ENCODE data around the gene EIF5AL1. TPM values are rescaled to one million over a fixed set of nuclear protein-coding genes. Genes with fewer than 3 reads are reported as not detected.

EIF5AL1 gene
- total and polyA plus RNA-seq, 2 donors (not counting 1 experiment from before 2014, with no cell fraction given) = 0.76 to 1.7 TPM

DNA sequence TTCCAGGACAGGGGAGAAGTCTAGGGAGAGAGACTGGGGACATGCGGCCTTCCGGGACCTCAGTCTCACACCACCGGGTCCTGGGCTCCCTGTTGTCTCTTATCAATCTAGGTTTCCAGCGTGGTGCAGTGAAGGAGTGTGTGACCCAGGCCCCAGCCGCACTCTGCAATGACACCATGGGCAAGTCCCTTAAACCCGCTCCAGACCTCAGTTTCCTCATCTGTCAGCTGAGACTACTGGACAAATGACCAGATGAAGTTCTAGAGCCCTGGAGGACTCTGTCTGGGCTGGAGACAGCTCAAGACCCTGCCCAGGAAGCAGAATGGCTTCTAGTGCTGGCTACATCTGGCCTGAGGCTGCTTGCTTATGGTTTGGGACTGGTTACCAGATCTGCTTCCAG, 20.1 kb upstream of the EIF5AL1 start:
- CTCF ChIA-PET = interaction anchor here (9.3 kb wide), 1 partner anchor 118 kb away, joined by 124 read pairs; no protein-coding TSS in a partner anchor
- WGBS (ENCODE audit: insufficient coverage) = 100% methylated on average over 6 of the region's 6 CpGs

DNA sequence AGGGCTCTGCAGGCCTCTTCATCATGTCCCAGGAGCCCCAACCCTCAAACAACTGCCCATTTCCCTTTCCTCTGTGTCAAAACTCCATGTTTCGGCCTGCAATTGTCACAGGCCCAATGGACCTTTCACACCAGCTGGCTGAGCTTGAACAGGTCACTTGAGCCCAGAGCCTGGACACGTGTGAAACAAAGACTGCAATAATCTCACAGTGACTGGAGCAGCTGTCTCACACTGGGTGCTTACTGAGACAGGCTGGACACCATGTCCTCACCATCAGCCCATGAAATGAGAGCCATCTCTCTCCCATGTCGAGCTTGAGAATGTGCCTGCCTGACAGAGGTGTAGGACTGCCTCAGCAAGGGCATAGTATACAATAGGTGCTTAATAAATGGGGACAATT, 19.5 kb upstream of the EIF5AL1 start:
- H3K79me2 ChIP-seq (ENCODE audit: control insufficient read depth, insufficient read depth, low read length) = no peaks in the 10 kb centered on the region
- no peaks in the 10 kb centered on the region for H4K20me1 ChIP-seq (ENCODE audit: control insufficient read depth, insufficient read depth, low read length, poor library complexity, severe bottlenecking)
- peaks cover 0 to 7% (median 2%) of the 10 kb centered on the region in 4 experiments for H3K27me3 ChIP-seq (replicated peaks in 1 of 4; ENCODE audit: control extremely low read depth in 1 of 4, control insufficient read depth in 3 of 4, insufficient read depth in 4 of 4, low read length in 3 of 4)
- no peak overlapping the region for H3K4me3 ChIP-seq (ENCODE audit: control extremely low read depth in 1 of 5, extremely low read depth in 1 of 5, insufficient read depth in 1 of 5, low read depth in 2 of 5, low read length in 4 of 5)
- H3K4me1 ChIP-seq (ENCODE audit: control insufficient read depth in 2 of 2, insufficient read depth in 2 of 2, low read length in 2 of 2) = no peaks in the 10 kb centered on the region
- ATAC-seq (ENCODE audit: low read depth) = no peak
- Mint-ChIP-seq H3K27me3 (peaks cover 21% of the 10 kb centered on the region), H3K27ac (no peak overlapping the region), H3K4me1 (no peaks in the 10 kb centered on the region), H3K4me3 (no peak overlapping the region), H3K9me3 (ENCODE audit: insufficient read depth) (no peaks in the 10 kb centered on the region)
- H2AFZ ChIP-seq (ENCODE audit: insufficient read depth, low read depth, low read length, poor library complexity, severe bottlenecking) = no peak overlapping the region
- WGBS (ENCODE audit: insufficient coverage) = 94% methylated on average over 2 of the region's 3 CpGs
- H3K36me3 ChIP-seq (replicated peaks in 1 of 2; ENCODE audit: control extremely low read depth in 1 of 2, control insufficient read depth in 1 of 2, extremely low read depth in 1 of 2, insufficient read depth in 2 of 2, low read length in 1 of 2) = no peaks in the 10 kb centered on the region
- TF ChIP-seq, protein P1, sequence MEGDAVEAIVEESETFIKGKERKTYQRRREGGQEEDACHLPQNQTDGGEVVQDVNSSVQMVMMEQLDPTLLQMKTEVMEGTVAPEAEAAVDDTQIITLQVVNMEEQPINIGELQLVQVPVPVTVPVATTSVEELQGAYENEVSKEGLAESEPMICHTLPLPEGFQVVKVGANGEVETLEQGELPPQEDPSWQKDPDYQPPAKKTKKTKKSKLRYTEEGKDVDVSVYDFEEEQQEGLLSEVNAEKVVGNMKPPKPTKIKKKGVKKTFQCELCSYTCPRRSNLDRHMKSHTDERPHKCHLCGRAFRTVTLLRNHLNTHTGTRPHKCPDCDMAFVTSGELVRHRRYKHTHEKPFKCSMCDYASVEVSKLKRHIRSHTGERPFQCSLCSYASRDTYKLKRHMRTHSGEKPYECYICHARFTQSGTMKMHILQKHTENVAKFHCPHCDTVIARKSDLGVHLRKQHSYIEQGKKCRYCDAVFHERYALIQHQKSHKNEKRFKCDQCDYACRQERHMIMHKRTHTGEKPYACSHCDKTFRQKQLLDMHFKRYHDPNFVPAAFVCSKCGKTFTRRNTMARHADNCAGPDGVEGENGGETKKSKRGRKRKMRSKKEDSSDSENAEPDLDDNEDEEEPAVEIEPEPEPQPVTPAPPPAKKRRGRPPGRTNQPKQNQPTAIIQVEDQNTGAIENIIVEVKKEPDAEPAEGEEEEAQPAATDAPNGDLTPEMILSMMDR (IDR thresholded peaks at IDR 0.05) = no peak
- TF ChIP-seq EZH2 (IDR thresholded peaks at IDR 0.05; ENCODE audit: borderline replicate concordance, insufficient read depth, low read depth, low read length, poor library complexity, severe bottlenecking) = no peak
- ChIA-PET CTCF (interaction anchor here (9.3 kb wide), 1 partner anchor 119 kb away, joined by 124 read pairs; no protein-coding TSS in a partner anchor), POLR2A (no interaction called here)
- intact Hi-C loops (cut with micrococcal nuclease) = no loop called here
- DNase-seq = no peak
- H3K9ac ChIP-seq (ENCODE audit: low read length) = no peak overlapping the region
- H3K9me3 ChIP-seq (ENCODE audit: control extremely low read depth in 1 of 3, control insufficient read depth in 2 of 3, insufficient read depth in 1 of 3, low read length in 2 of 3) = no peaks in the 10 kb centered on the region
- H3K4me2 ChIP-seq (replicated peaks; ENCODE audit: low read depth, low read length, poor library complexity, severe bottlenecking) = no peak overlapping the region
- no peak overlapping the region for H3K27ac ChIP-seq (ENCODE audit: low read length in 2 of 2)

More for the DNA sequence above, 20.1 kb upstream of the EIF5AL1 start:
- Histone ChIP-seq H4K20me1 (ENCODE audit: control insufficient read depth, insufficient read depth, low read length, poor library complexity, severe bottlenecking) (no peaks in the 10 kb centered on the region), H3K4me3 (ENCODE audit: control extremely low read depth in 1 of 5, extremely low read depth in 1 of 5, insufficient read depth in 1 of 5, low read depth in 2 of 5, low read length in 4 of 5) (no peak overlapping the region), H2AFZ (ENCODE audit: insufficient read depth, low read depth, low read length, poor library complexity, severe bottlenecking) (no peak overlapping the region), H3K9me3 (ENCODE audit: control extremely low read depth in 1 of 3, control insufficient read depth in 2 of 3, insufficient read depth in 1 of 3, low read length in 2 of 3) (no peaks in the 10 kb centered on the region), H3K36me3 (replicated peaks in 1 of 2; ENCODE audit: control extremely low read depth in 1 of 2, control insufficient read depth in 1 of 2, extremely low read depth in 1 of 2, insufficient read depth in 2 of 2, low read length in 1 of 2) (no peaks in the 10 kb centered on the region), H3K9ac (ENCODE audit: low read length) (no peak overlapping the region), H3K27me3 (replicated peaks in 1 of 4; ENCODE audit: control extremely low read depth in 1 of 4, control insufficient read depth in 3 of 4, insufficient read depth in 4 of 4, low read length in 3 of 4) (peaks cover 0 to 7% (median 2%) of the 10 kb centered on the region in 4 experiments), H3K4me1 (ENCODE audit: control insufficient read depth in 2 of 2, insufficient read depth in 2 of 2, low read length in 2 of 2) (no peaks in the 10 kb centered on the region), H3K27ac (ENCODE audit: low read length in 2 of 2) (no peak overlapping the region), H3K4me2 (replicated peaks; ENCODE audit: low read depth, low read length, poor library complexity, severe bottlenecking) (no peak overlapping the region), H3K79me2 (ENCODE audit: control insufficient read depth, insufficient read depth, low read length) (no peaks in the 10 kb centered on the region)
- POLR2A ChIA-PET = no interaction called here
- intact Hi-C loops (cut with micrococcal nuclease) = no loop called here
- H3K27me3 Mint-ChIP-seq = peaks cover 17% of the 10 kb centered on the region
- H3K4me1 Mint-ChIP-seq = no peaks in the 10 kb centered on the region
- DNase-seq (no peak), ATAC-seq (ENCODE audit: low read depth) (no peak)
- H3K9me3 Mint-ChIP-seq (ENCODE audit: insufficient read depth) = no peaks in the 10 kb centered on the region
- TF ChIP-seq, protein P1 (IDR thresholded peaks at IDR 0.05) = no peak
- no peak for TF ChIP-seq EZH2 (IDR thresholded peaks at IDR 0.05; ENCODE audit: borderline replicate concordance, insufficient read depth, low read depth, low read length, poor library complexity, severe bottlenecking)
- no peak overlapping the region for H3K4me3 Mint-ChIP-seq
- H3K27ac Mint-ChIP-seq = no peak overlapping the region
